Mucosa of stomach (tissue), 1 donor: ENCODE results near the gene IL31.

Experiments
- H3K27me3 ChIP-seq: one replicate; pipeline ENCODE4 v1.7.0; 2013; ENCODE audit warnings: mild to moderate bottlenecking, low read length; ENCODE audit not compliant: control insufficient read depth, insufficient read depth
- H3K36me3 ChIP-seq: one replicate; pipeline ENCODE4 v1.7.0; 2013; ENCODE audit warnings: low read length; ENCODE audit not compliant: control insufficient read depth, insufficient read depth
- H3K4me1 ChIP-seq: one replicate; pipeline ENCODE4 v1.7.0; 2013; ENCODE audit warnings: mild to moderate bottlenecking, low read length; ENCODE audit not compliant: control insufficient read depth, insufficient read depth
- H3K4me3 ChIP-seq: one replicate; pipeline ENCODE4 v1.7.0; 2013; ENCODE audit warnings: low read length
- H3K9ac ChIP-seq: one replicate; pipeline ENCODE4 v1.7.0; 2013; ENCODE audit warnings: mild to moderate bottlenecking, low read length, moderate library complexity
- H3K9me3 ChIP-seq: one replicate; pipeline ENCODE4 v1.7.0; 2013; ENCODE audit warnings: mild to moderate bottlenecking, low read length, moderate library complexity; ENCODE audit not compliant: control insufficient read depth
- donor health status: Pancreatic carcinoma.

IL31 gene

DNA sequence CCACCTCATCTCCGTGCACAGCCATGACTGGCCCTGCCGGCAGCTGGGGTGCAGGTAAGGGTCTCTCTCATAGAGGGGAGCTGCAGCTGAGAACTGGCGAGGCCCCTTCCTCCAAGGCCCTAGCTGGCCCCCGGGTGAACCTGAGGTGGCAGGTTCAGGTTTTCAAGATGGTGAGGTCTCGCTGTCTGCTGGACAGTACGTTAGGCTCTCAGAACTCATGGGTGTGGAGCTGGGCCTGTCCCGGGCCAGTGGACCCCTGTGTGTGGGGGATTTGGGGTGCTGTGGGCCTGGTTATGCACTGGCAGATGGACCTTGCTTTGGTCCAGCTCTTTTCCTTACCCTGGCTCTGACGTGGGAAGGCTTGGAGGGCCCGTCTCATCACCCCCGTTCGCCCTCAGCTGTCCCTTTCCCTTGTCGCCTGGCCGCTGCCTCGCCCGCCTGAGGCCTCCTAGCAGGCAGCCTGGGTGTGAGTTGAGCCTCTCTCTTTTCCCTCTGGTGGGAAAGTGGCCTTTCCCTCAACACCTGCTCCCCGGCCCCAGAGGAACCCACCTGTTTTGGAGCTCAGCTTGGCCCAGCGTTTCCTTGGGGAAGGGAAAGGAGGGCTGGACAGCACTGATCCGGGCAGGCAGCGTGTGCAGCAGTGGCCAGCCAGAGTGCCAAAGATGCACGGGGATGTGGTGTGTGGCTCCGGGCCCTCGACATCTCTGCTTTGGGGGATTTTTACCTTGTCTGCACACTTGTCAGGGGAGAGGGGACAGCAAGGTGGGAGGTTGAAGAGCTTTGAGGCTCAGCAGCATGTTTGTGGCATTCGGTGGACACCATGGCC is 28.3 kb downstream of the IL31 start:
- no peaks in the 10 kb centered on the region for H3K4me1 ChIP-seq
- H3K36me3 ChIP-seq = peaks cover 31% of the 10 kb centered on the region
- H3K9ac ChIP-seq = no peak overlapping the region
- H3K9me3 ChIP-seq = no peaks in the 10 kb centered on the region
- no peaks in the 10 kb centered on the region for H3K27me3 ChIP-seq
- no peak overlapping the region for H3K4me3 ChIP-seq

DNA sequence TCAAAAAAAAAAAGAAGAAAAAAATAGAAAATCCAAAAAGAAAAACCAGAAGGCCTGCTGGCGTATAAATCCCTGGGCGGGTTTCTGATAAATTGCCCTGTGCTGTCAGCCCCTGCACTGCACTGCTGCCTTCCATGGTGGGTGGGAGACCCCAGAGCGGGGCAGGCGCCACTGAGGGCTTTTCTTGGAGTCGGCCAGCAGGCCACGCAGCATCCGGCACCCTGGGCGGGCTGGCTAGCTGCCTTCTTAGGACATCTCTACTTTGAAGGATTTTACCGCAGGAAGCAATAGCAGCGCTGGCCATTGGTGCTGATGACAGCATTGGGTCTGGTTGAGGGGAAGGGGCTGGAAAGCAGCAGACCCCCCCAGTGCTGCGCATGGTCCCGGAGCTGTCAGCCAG is 29.1 kb downstream of the IL31 start:
- no peaks in the 10 kb centered on the region for H3K27me3 ChIP-seq
- no peaks in the 10 kb centered on the region for H3K9me3 ChIP-seq
- no peaks in the 10 kb centered on the region for H3K4me1 ChIP-seq
- no peak overlapping the region for H3K4me3 ChIP-seq
- H3K9ac ChIP-seq = no peak overlapping the region
- H3K36me3 ChIP-seq = peaks cover 31% of the 10 kb centered on the region

DNA sequence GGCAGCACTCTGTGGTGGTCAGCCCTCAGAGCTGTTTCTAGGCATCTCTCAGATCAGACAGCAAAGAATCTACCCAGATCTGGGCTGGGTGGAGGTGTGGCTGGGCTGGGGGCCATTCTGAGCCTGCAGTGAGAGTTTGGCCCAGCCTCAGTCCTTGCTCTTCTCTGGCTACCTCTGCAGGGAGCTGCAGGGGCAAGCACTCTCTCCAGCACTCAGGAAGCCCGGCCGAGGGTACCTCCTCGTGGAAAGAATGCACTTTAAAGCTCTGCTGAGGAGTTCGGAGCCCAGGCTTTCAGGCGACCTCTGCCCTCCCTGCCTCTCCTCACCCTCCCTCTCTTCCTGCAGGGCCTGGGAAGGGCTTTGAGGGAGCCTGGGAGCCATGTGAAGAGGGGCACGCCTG is 31.2 kb downstream of the IL31 start:
- no peaks in the 10 kb centered on the region for H3K4me1 ChIP-seq
- no peaks in the 10 kb centered on the region for H3K27me3 ChIP-seq
- no peaks in the 10 kb centered on the region for H3K9me3 ChIP-seq
- no peak overlapping the region for H3K9ac ChIP-seq
- H3K36me3 ChIP-seq = peaks cover 38% of the 10 kb centered on the region
- H3K4me3 ChIP-seq = no peak overlapping the region

DNA sequence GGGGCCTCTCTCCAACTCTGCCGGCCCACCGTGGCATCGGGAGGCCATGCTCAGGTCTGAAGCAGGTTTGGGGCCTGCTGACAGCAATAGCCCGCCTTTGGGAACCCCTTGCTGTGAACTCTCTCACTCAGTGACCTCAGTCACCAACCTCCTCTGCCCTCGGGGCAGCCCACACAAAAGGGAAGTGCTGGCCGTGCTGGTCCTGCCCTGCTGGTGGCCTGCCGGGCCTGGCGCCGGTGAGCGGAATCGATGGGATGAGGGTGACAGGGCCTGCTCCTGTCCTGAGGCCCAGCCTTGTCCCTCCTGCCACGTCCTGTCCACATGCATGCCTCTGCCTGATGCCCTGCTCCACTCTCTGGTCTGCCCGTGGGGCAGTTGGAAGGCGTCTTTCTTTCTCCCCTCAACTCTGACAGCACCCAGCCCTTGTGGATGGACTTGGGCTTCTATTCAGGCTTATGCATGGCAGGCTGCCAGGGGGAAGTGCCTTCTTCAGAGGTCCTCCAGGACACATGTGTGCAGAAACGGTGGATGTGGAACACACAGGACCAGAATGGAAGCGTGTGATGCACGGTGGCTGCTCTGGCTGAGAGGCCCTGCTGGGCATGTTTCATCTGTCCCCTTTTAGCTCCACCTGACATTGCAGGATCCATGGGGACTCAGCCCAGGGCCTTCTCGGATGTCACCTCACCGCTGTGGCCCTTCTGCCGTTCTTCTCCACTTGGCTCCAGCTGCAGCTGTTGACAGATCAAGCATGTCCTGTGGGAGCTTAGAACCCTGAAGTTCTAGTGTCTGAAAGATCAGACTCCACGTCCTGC is 31.9 kb downstream of the IL31 start:
- H3K9ac ChIP-seq = no peak overlapping the region
- H3K4me1 ChIP-seq = no peaks in the 10 kb centered on the region
- no peaks in the 10 kb centered on the region for H3K27me3 ChIP-seq
- H3K36me3 ChIP-seq = peaks cover 38% of the 10 kb centered on the region
- H3K4me3 ChIP-seq = no peak overlapping the region
- no peaks in the 10 kb centered on the region for H3K9me3 ChIP-seq

GRCh38 chr12:122140467-122141257 is 33.4 kb downstream of the IL31 start:
- H3K9ac ChIP-seq = no peak overlapping the region
- H3K4me1 ChIP-seq = no peaks in the 10 kb centered on the region
- peaks cover 43% of the 10 kb centered on the region for H3K36me3 ChIP-seq
- no peaks in the 10 kb centered on the region for H3K27me3 ChIP-seq
- no peaks in the 10 kb centered on the region for H3K9me3 ChIP-seq
- no peak overlapping the region for H3K4me3 ChIP-seq

GRCh38 chr12:122139941-122140340 is 34.1 kb downstream of the IL31 start:
- Histone ChIP-seq H3K9ac (no peak overlapping the region), H3K4me3 (no peak overlapping the region), H3K4me1 (no peaks in the 10 kb centered on the region), H3K9me3 (no peaks in the 10 kb centered on the region), H3K27me3 (no peaks in the 10 kb centered on the region), H3K36me3 (peaks cover 50% of the 10 kb centered on the region)

DNA sequence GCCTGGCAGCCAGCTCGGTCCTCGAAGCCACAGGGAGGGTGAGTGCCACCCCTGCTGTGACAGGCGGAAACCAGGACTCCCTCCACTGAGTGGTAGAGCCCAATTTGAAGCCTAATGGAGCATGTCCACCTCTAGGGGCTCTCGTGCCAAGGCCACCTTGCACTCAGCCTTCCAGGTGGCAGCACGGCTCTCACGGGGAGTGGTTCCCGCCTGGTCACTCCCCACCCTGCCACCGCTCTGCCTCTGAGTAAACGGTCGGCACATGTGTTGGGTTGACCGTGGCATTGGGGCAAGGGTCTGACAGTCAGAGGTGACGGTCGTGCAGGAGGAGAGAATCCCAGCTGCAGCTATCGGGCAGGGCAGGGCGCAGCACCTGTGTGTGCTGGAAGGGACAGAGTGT is 34.8 kb downstream of the IL31 start:
- Histone ChIP-seq H3K4me1 (no peaks in the 10 kb centered on the region), H3K4me3 (no peak overlapping the region), H3K27me3 (no peaks in the 10 kb centered on the region), H3K9ac (no peak overlapping the region), H3K36me3 (peaks cover 51% of the 10 kb centered on the region), H3K9me3 (no peaks in the 10 kb centered on the region)

- no peaks in the 10 kb centered on the region for H3K27me3 ChIP-seq
- no peaks in the 10 kb centered on the region for H3K4me1 ChIP-seq
- no peaks in the 10 kb centered on the region for H3K9me3 ChIP-seq
- peaks cover 49% of the 10 kb centered on the region for H3K36me3 ChIP-seq
- no peak overlapping the region for H3K4me3 ChIP-seq
- no peak overlapping the region for H3K9ac ChIP-seq
Measured at GRCh38 chr12:122138616-122139015, 35.4 kb downstream of the IL31 start.

DNA sequence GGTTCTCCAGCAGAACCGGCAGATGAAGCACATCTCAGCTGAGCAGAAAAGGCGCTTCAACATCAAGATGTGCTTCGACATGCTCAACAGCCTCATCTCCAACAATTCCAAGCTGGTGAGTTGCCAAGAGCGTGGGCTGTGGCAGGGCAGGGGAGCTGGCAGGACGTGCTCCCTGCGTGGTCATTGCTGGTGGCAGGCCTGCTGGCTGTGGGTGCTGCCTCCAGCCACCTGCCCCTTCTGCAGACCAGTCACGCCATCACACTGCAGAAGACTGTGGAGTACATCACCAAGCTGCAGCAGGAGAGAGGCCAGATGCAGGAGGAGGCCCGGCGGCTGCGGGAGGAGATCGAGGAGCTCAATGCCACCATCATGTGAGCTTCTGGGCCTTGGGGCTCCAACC is 35.8 kb downstream of the IL31 start:
- peaks cover 45% of the 10 kb centered on the region for H3K36me3 ChIP-seq
- H3K9ac ChIP-seq = no peak overlapping the region

DNA sequence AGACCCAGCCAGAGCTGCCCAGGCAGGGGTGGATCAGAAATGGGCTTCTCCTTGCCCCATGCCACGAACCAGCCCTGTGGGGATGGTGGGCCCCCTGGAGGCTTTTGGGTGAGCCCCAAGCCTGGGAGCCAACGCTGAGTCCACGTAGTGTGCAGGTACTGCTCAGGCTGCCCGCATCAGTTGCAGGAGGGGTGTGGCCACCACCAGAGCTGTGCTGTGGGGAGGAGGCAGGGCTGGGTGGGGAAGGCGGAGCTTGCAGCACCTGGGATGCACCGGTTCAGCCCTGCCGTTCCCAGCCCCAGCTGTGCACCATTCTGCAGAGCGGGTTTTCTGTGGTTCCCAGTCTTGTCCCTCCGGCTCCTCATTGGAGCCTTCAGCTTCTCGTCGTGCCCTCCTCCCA is 36.3 kb downstream of the IL31 start:
- Histone ChIP-seq H3K27me3 (no peaks in the 10 kb centered on the region), H3K9me3 (no peaks in the 10 kb centered on the region), H3K9ac (no peak overlapping the region), H3K4me1 (no peaks in the 10 kb centered on the region), H3K4me3 (no peak overlapping the region), H3K36me3 (peaks cover 45% of the 10 kb centered on the region)

More for the DNA sequence above, 35.8 kb downstream of the IL31 start:
- H3K9me3 ChIP-seq = no peaks in the 10 kb centered on the region
- no peak overlapping the region for H3K4me3 ChIP-seq
- H3K27me3 ChIP-seq = no peaks in the 10 kb centered on the region
- H3K4me1 ChIP-seq = no peaks in the 10 kb centered on the region

- H3K4me1 ChIP-seq = no peaks in the 10 kb centered on the region
- no peak overlapping the region for H3K4me3 ChIP-seq
- H3K27me3 ChIP-seq = no peaks in the 10 kb centered on the region
- H3K36me3 ChIP-seq = peaks cover 44% of the 10 kb centered on the region
- H3K9ac ChIP-seq = no peak overlapping the region
- no peaks in the 10 kb centered on the region for H3K9me3 ChIP-seq
Measured at GRCh38 chr12:122137229-122137628, 36.8 kb downstream of the IL31 start.
